ENCODE measurements around the gene AGO4.

The AGO4 gene

GRCh38 chr1:35894656-35895055, 86.8 kb downstream of the AGO4 start:
- DNase-seq (ENCODE audit: low read depth in 2 of 2): no peak

GRCh38 chr1:35899941-35900340, 92.1 kb downstream of the AGO4 start:
- DNase-seq (ENCODE audit: low read depth in 2 of 2): no peak

- DNase-seq (ENCODE audit: low read depth in 2 of 2): no peak
These were observed 93.4 kb downstream of the AGO4 start for GRCh38 chr1:35901235-35901634.

- no peak for DNase-seq (ENCODE audit: low read depth in 2 of 2)
These were observed 94.9 kb downstream of the AGO4 start for GRCh38 chr1:35902671-35903070.

All from stimulated activated CD4-positive, alpha-beta T cell treated with anti-CD3 and anti-CD28 coated beads, Interleukin-1b, Interleukin-23, amount 100 ng/mL, for 1 hour (primary cell).